Activated CD4-positive, alpha-beta T cell treated with anti-CD3 and anti-CD28 coated beads, Interleukin-2, Interleukin-4, amounts not matched to agents 100 ng/mL and 50 ng/mL, durations not matched to agents 16 hours and 8 hours (primary cell): ENCODE measurements around the gene SDF2.
A peak's percentile ranks its signal among the peaks of the same experiment; 100 is the strongest.

Experiments used
- DNase-seq: peaks from one replicate; pipeline ENCODE4 v3.0.0-alpha.2; 2020; ENCODE audit warnings: low spot score

Gene SDF2, protein sequence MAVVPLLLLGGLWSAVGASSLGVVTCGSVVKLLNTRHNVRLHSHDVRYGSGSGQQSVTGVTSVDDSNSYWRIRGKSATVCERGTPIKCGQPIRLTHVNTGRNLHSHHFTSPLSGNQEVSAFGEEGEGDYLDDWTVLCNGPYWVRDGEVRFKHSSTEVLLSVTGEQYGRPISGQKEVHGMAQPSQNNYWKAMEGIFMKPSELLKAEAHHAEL

DNA sequence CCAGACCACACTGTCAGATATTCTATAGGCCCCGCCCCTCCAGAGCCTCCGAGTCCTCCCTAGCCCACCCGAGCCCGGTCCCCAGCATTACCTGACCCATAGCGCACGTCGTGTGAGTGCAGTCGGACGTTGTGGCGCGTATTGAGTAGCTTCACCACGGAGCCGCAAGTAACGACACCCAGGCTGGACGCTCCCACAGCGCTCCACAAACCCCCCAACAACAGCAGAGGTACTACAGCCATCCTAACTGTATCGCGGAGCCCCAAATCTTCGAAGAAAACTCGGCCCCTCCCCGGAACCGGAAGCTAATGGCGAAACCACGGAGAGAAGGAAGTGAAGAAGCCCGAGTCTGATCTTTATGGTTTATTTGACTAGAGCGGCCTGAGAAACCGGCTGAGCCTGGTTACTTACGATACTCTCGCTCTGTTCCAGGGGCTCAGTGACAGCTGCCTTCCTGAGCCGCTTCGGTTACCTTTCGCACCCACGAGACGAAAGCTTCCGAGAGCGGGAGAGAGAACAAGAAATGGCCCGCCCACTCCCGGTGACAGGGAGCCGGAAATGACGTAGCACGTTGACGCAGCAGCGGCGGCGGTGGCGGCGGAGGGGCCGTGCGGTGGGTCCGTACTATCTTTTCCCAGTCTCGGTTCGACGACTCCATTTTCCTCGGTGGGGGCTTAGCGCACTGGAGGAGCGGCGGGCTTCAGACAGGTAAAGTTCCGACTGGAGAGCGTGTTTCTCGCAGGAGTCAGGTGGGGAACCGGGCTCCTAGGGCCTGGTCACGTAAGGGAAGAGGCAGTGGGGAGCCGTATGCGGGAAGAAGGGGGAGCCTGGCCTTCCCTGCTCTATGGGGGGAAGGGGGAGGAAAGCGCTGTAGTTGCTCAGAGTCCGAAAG is at the start of gene SDF2, which contains the start of gene SUPT6H:
SDF2 (minus strand) TSS at position 272 of the 892 bp plus-strand sequence; CDS start at position 242, 30 bp downstream.
SUPT6H (plus strand) TSS at position 571 of the 892 bp plus-strand sequence. CDS start 11,197 bp downstream, outside the sequence.
- DNase-seq, result peak; percentile 94

DNA sequence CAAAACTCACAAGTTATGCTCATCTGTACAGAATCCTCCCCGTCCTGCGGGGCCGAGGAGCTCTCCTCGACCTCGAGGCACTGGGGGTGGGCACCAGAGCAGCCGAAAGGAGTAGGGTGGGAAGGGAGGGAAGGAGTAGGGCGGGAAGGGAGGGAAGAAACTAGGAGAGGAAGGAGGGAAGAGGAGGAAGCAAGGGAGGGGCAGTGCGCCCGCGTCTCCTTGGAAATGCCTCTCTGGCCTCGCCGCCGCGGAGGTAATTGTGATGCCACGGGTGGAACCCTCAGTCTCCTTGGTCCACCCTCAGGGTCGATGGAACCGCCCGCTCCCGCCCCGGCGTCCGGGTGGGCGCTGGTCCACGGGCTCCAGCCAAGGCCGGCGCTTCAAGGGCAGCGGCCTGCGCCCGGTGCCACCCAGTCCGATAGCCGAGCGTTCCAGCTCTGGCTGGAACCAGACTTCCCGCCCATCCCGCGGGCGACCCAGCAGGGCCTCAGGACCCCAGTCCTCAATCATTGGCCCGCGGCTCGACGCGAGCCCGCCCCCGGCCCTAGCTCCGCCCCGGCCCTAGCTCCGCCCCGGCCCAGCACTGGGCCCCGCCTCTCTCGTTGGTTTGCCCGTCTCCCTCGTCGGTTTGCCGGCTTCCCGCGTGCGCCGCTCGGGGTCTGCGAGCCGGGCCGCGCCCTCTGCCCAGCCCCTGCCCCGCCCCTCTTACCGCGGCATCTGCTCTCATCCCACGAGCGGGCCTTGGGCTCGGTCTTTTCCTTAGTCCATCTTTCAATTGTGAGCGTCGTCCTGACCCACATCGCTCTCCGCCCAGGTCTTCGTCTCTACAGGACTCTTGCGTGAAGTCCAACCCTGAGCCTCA is 49.4 kb upstream of the SDF2 start:
- peak; percentile 93 for DNase-seq

DNA sequence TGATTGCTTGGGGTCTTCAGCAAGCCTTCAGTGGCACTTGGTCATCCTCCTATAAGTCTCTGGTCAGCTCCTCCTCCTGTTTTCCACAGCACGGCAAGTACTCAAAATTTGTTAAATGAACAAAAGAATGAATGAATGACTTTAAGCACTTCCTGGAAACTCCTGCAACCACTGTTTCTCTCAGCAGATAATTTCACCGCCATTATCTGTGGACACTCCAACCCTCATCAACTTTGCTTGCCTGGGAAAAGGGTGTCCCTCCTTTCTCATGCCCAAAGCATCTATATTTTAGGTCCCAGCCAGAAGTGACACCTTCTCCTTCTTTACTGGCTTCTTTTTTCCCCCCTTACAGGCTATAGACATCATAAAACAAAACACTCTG is 45.6 kb upstream of the SDF2 start:
- DNase-seq, result no peak

DNA sequence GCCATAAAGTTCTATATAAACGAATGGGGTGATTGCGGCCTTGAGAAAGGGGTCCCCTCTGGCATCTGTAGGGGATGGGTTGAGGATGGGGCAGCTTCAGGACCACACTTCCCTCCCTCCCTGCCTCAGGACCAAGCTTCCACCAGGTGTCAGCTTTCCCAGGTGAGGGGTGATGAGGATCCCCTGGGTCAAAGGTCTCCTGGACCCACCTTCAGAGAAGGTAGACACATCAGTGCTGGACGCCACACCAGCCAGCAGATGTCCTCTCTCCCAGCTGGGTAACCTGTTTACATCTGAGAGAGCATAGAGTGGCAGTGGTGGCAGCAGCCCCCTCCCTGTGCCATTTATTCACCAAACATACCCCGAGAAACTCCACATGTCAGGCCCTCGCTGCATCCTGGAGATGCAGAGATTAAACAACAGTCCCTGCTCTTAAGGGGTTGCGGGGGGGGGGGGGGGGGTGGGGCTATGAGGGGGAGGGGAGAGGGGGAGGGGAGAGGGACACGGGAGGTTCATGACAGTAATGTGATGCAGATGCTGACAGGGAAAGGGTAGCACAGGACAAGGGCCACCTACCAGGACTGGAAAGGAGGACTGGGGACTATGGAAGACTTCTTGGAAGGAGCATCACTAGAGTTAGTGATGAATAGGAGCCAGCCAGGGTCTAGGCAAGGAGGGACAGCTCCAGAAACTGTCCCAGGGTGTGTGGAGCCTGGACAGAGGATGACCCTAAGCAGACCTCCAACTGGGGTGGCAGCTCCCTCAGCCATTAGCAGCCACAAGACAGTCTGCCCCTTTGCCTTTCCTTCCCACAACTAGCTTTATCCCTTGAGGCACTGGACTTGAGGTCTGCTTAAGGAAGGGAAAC is 45.0 kb upstream of the SDF2 start:
- DNase-seq, result no peak

DNA sequence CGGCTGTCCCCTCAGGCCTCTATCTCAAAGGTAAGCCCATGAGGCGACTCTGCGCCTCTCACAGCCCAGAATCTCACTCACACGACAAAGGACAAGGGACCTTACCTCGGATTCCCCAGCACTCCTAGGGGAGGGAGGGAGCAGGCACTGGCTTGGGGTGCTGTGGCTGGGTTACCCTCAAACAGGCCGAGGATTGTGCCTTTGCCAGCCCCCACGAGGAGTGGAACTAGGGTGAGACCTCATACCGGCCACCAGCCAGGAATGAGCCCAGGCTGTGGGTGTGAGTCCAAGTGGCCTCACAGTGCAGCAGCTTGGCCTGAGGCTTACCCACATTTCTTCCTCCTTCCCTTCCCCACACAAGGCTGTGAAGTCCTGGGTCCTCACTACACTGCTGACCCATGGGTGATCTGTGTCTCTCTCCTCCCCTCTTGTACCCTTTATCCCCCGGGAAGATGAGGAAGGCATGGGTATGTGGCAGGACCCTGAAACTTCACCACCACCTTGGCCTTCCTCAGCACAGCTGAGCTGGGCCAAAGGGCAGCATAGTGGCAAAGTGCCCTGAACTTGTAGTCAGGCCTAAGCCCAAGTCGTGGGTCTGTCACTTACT is 44.1 kb upstream of the SDF2 start:
- no peak for DNase-seq

DNA sequence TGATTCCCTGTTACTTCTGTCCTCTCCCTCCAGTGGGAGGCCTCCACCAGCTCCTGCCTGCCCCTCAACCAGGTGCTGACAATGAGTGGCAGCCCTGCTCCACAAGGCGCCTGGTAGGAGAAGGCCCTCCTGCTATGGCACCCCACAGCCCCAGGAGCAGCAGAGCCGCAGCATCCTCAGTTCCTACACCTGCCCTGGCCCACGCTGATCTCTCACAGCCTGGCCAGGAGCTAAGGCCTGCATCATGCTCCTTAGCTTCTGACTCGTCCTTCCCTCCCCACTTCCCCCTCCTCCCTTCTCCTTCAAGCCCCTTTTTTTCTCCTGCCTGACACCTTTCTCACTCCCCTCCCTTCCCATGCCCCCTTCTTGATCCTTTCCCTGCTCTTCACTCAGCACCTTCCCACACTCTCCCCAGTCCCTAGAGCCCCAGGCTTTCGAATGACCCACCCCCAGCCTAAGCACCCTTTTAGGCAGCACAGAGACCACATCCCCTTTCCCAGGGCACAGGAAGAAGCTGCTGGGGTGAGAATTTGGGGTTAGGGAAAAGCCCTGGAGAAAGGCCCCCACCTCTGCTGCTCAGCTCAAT is 43.5 kb upstream of the SDF2 start:
- no peak for DNase-seq

DNA sequence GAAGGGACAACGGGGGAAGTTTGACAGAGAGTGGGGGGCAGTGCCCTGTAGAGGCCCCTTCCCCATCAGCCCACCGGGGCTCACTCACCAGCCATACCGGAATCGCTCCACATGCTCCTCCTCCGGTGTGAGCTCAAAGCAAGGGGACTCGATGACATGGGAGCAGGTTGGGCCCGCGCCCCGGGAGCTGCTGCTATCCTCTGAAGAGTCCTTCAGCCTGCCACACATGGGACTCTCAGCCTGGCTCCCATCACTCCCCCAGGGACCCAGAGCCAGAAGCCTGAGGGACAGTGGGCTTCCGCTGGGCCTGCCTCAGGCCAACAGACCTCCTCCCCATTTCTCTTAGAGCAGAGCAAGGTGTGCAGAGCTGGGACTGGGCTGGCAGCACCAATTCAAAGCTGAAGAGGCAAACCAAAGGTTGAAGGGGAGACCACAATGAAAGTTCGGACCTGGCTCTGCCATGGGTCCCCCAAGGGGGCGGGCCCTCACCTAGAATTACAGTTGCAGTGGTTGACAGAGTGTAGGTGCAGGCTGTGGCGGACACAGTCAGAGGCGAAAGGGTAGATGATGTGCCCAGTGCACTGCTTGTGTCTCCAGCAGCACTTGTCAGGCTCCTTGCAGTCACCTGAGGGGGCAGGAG is 42.6 kb upstream of the SDF2 start:
- no peak for DNase-seq

DNA sequence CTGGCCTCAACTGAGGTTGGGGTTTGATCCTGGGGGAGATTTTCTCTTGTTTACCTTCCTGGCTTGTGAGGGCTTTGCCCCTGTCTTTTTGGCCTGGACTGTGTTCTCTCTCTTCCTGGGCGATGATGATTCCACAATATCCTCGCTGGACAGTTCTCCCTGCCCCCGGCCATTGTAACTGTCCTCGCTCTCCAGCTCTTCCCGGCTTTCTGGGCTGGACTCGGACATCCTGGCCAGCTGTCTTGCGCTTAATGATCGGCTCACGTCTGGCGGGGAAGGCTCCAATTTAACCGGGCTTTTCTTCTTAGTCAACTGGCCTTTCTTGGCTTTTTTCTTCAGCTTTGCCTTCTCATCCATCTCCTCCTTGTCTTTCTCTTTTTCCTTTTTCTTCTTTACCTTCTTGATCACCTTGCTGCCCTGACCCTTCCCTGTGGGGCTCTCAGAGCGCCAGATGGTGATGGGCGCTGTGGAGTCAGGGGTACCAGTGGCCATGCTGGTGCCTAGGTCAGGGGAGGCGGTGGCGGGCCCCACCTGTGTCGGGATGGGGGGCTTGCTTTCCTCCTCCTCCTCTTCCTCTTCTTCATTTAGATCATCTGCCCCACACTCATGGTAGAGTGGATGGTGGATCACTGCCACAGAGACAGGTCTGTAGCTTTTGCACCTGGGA is 42.0 kb upstream of the SDF2 start:
- no peak for DNase-seq

DNA sequence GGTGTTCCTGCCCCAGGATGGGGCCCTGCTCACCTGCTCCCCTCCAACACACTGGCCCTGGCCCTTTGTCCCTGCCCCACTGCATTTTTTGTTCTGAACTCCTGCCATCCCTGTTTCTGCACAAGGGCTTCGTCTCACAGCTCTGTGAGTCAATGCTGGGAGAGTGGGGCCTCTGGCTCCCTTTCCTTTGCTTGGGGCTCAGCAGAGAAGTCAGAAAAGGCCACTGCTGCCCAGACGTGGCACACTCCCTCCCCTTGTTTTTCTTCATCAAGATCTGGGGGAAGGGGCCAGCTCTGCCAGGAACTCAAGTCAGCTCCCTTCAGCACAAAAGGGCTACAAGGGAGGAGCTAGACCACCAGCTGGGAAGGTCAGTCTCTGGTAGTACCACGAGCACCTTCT is 41.0 kb upstream of the SDF2 start:
- DNase-seq, result no peak

DNA sequence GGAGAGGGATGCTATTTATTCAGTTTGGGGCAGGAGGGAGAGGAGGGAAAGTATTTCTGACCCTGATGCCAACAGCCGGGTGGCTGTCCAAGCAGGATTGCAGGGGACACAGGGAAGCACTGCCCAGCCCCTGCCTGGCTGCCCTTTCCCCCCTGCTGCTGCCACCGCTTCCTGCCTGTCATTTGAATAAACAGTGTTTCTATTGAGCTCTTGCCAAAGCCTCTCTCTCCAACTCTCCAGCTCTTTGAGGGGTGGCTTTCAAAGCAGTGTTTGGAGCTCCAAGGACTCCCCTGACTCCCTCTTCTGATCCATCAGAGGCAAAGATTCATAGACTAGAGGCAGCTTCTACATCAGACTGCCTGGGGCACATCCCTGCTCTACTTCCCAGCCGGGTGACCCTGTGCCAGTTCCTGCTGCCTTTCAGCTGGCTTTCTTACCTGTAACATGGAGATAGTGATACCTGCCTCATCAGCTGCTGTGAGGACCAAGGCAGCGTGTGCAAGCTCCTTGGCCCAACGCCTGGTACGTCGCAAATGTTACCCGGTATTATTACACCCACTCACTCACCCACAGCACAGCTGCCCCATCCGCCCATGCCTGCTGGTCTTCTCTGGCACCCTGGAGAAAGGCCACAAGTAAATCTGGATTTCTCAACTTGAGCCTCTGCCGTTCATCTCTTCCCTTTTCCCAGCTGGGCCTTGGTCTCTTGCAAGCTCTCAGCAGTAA is 40.5 kb upstream of the SDF2 start:
- DNase-seq, result no peak

DNA sequence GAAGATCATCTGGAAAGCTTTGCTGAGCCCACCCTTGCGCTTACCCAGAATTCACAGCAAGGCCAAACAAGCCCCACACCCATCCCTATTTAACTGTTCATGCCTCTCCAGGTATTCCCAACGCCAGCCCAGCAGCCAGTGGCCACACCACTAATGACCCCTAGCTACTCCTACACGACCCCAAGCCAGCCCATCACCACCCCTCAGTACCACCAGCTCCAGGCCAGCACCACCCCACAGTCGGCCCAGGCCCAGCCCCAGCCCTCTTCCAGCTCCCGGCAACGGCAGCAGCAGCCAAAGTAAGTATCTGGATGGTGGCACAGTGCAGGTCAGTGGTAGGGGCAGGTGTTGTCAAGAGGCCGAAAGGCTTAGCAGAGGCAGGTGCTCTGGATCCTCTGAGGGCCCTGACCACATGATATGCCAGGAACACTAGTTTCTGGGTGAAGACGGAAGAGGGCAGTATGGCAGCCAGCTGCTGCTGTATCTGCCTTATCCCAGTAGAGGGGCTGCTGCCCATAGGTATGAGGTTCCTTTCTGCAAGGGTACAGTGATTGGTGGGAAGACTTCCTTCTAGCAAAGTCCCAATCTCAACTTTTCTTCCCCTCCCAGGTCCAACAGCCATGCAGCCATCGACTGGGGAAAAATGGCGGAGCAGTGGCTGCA is 39.3 kb upstream of the SDF2 start:
- DNase-seq, result no peak

DNA sequence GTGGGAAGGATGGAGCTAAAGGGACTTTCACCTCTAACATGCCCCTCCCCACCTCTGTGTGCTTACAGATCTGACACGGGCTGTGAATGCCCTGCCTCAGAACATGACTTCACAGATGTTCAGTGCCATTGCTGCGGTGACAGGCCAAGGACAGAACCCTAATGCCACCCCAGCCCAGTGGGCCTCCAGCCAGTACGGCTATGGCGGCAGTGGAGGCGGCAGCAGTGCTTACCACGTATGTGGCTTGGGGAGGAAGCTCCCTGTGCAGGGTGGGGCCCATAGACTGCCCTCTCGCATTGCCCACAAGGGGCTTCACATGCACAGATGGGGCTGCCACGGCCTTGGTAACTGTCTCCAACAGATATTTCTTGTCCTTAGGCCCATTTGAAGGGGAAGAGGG is 38.6 kb upstream of the SDF2 start:
- DNase-seq, result no peak

DNA sequence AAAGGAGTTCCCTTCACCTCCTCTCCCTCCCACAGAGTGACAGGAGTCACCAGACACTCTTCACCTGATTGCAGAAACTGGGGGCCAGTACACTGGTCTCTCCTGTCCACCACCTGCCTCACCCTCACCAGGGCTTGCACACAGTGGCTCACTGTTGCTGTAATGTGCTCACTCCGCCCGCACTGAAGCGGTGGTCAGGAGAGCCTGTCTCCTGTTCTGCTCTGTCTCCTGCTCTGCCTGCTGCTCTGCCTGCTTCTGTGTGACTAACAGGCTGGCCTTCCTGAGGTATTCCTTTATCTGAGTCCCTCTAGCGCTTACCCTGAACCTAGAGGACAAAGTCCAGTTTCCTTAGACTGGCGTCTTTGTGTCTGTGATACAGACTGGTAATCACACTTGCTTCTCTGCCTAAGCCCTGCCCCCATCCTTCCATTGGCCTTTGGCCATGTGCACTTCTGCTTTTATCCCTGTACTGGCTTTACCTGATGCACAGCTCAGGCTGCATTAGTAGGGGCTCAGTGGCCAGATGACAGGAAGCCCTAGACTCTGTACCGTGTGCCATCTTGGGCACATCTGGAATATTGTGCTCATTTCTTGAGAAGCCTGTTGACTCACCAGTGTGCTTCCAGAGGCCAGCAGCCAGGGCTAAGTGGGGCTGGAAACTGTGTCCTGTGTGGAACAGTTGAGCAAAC is 36.7 kb upstream of the SDF2 start:
- DNase-seq, result no peak

DNA sequence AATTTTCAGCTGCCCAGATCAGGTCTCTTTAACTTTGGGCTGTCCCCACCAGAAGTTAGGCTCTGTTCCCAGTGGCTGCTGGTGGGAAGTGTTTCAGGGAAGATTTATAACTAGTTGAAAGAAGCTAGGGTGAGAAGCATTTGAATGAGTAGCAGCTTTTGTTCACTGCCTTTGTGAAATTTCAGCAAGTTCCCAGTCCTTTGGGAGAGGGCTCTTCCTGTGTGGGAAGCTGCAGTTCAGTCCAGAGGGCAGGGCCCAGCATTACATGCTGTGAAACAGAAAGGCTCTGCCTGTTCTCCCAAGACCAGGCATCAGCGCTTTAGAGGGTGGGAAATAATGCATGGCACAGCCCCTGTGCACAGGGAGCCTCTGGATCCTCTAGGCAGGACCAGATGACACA is 32.2 kb upstream of the SDF2 start:
- no peak for DNase-seq

DNA sequence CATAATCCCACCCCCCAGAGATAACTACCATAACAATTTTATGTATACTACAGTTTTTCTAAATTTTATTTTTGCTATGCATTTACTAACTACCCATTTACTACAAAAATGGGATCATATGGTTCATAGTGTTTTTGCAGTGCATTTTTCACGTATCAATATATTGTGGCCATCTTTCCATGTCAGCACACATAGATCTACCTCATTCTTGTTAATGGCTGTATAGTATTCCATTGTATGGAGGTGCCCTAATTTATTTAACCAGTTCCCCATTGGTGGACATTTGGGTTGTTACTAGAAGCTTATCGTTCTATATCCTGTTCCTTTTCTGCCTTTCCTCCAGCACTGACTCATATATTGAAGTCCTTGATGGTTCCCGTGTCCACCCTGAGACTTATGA is 27.3 kb upstream of the SDF2 start:
- DNase-seq, result no peak

DNA sequence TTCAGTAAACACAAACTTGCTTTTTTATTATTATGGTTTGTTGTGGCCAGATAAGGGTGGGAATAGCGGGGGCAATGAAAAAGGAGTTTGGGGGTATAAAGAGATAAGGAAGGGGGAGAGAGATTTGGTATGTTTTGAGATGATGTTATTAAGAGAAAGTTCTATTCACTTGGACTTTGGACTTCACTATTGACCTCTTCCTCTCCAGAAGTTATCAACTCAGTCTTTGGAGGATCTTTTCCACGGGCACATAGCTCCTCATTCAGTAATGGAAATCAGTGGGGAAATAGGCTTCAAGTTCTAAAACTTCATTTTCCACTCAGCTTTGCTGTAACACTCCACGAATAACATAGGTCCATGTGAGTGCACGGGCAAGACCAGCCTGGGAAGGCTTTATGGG is 26.8 kb upstream of the SDF2 start:
- no peak for DNase-seq

DNA sequence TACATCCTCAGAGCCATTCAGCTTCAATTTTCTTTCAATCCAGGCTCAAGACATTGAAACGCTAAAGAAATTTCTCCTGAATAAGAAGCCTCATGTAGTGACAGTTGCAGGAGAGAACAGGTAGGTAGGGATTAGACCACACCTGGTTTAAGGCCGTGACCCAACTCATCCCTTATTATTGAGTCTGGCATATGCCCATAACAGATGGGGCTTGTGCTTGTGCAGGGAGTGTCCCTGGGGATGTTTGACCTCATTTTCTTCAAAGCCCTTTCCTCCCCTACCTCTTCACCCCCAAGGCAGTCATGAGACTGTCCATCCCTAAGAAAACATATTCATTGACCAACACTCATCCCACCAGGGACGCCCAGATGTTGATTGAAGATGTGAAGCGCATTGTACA is 24.6 kb upstream of the SDF2 start:
- DNase-seq, result no peak

DNA sequence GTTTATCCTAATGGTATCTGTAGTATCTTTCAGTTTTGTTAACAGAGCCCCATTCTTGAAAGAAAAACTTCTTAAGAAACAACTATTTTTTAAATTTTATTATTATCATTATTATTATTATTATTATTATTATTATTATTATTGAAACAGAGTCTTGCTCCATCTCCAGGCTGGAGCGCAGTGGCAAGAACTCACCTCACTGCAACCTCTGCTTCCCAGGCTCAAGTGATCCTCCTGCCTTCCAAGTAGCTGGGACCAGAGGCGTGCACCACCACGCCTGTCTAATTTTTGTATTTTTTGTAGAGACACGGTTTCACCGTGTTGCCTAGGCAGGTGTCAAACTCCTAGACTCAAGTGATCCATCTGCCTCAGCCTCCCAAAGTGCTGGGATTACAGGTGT is 23.7 kb upstream of the SDF2 start:
- DNase-seq, result no peak
